Measurements from ENCODE around the gene TASP1. TPM values are rescaled to one million over a fixed set of nuclear protein-coding genes. Genes with fewer than 3 reads are reported as not detected.

Gene TASP1
- total and polyA plus RNA-seq, 10 of the 15 experiments (the other 5 are each of a cell fraction or from before 2014, with no cell fraction given): 7.4 to 17.8 (median 10.5) TPM

DNA sequence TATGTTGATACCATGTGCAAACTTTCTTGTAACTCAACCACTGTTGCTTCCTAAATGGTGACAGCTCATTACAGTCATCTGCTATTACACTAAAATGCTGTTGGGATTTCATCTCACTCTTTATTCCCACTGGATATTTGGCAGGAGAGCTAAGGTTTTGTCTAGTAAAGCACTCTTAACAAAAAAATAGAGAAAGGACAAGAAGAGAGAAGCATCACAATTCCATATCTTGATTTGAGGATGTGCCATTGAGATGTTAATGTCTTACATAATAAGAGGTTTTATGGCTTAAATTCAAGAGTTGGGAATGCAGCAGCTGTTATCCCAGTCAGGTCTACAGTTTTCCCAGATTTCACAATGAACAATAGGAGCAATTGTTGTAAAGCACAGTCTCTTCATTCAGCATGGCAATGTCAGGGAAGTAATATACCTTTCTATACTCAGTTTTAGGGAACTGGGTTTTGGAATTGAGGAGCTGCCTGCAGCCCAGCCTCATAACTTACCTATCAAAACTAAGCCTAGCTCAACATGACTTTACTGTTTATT lies 282.7 kb downstream of the TASP1 start:
- BruUV-seq (replicated peaks): no TSS peak
- SMC1A ChIA-PET (ENCODE audit: uncharacterized antibody, unreplicated experiment): interaction anchor here (0.7 to 1.8 kb wide), 10 partner anchors 14 to 190 kb away, joined by 3 to 7 read pairs (median 4); no protein-coding TSS in a partner anchor
- TF ChIP-seq CEBPB (IDR thresholded peaks at IDR 0.05; ENCODE audit: borderline replicate concordance in 1 of 2, low read depth in 2 of 2, low read length in 2 of 2) (no peak), IRF4 (IDR thresholded peaks at IDR 0.05; ENCODE audit: low read depth, low read length) (no peak), TCF7 (IDR thresholded peaks at IDR 0.05; ENCODE audit: borderline replicate concordance) (no peak), MYC (IDR thresholded peaks at IDR 0.05; ENCODE audit: insufficient read depth, insufficient read length, insufficient replicate concordance, low read length, severe bottlenecking) (no peak), MEF2A (IDR thresholded peaks at IDR 0.05; ENCODE audit: insufficient read depth, low read depth, low read length) (no peak), RB1 (IDR thresholded peaks at IDR 0.05; ENCODE audit: borderline replicate concordance) (no peak), CHD2 (IDR thresholded peaks at IDR 0.05; ENCODE audit: borderline replicate concordance, low read depth, low read length) (no peak), PAX5 (IDR thresholded peaks at IDR 0.05; ENCODE audit: borderline replicate concordance, low read depth, low read length) (no peak), CBX5 (IDR thresholded peaks at IDR 0.05; ENCODE audit: low read depth) (no peak), GABPA (IDR thresholded peaks at IDR 0.05; ENCODE audit: low read depth) (no peak), CREB1 (IDR thresholded peaks at IDR 0.05; ENCODE audit: low read depth) (no peak), POLR2AphosphoS2 (IDR thresholded peaks at IDR 0.05; ENCODE audit: low read depth, low read length) (no peak), CHD4 (IDR thresholded peaks at IDR 0.05) (no peak)
- TF ChIP-seq, protein P1, sequence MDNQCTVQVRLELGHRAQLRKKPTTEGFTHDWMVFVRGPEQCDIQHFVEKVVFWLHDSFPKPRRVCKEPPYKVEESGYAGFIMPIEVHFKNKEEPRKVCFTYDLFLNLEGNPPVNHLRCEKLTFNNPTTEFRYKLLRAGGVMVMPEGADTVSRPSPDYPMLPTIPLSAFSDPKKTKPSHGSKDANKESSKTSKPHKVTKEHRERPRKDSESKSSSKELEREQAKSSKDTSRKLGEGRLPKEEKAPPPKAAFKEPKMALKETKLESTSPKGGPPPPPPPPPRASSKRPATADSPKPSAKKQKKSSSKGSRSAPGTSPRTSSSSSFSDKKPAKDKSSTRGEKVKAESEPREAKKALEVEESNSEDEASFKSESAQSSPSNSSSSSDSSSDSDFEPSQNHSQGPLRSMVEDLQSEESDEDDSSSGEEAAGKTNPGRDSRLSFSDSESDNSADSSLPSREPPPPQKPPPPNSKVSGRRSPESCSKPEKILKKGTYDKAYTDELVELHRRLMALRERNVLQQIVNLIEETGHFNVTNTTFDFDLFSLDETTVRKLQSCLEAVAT (IDR thresholded peaks at IDR 0.05): no peak
- TF ChIP-seq, protein P2, sequence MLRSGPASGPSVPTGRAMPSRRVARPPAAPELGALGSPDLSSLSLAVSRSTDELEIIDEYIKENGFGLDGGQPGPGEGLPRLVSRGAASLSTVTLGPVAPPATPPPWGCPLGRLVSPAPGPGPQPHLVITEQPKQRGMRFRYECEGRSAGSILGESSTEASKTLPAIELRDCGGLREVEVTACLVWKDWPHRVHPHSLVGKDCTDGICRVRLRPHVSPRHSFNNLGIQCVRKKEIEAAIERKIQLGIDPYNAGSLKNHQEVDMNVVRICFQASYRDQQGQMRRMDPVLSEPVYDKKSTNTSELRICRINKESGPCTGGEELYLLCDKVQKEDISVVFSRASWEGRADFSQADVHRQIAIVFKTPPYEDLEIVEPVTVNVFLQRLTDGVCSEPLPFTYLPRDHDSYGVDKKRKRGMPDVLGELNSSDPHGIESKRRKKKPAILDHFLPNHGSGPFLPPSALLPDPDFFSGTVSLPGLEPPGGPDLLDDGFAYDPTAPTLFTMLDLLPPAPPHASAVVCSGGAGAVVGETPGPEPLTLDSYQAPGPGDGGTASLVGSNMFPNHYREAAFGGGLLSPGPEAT (IDR thresholded peaks at IDR 0.05; ENCODE audit: low read depth): no peak
- no peak overlapping the region for H3K9ac ChIP-seq (ENCODE audit: control insufficient read depth, insufficient read depth, low read length)
- no peaks in the 10 kb centered on the region for H3K9me3 ChIP-seq (replicated peaks; ENCODE audit: control insufficient read depth, insufficient read depth, low read length)
- POLR2A ChIA-PET: no interaction called here
- no peak overlapping the region for H3K4me3 ChIP-seq
- no peaks in the 10 kb centered on the region for H4K20me1 ChIP-seq (ENCODE audit: control insufficient read depth, insufficient read depth)
- CTCF ChIA-PET: interaction anchor here (1.2 to 2.6 kb wide), 4 partner anchors 9 to 32 kb away, joined by 3 to 9 read pairs (median 6); no protein-coding TSS in a partner anchor
- no peaks in the 10 kb centered on the region for H3K36me3 ChIP-seq (ENCODE audit: control insufficient read depth in 2 of 2, insufficient read depth in 2 of 2, low read length in 1 of 2)
- no peak overlapping the region for H3K27ac ChIP-seq (ENCODE audit: control insufficient read depth, insufficient read depth)
- ATAC-seq (no peak), DNase-seq (ENCODE audit: low read depth, low spot score) (no peak), FAIRE-seq (no peak)
- no peaks in the 10 kb centered on the region for H3K4me1 ChIP-seq (ENCODE audit: control insufficient read depth, insufficient read depth, low read length)
- H3K4me2 ChIP-seq (ENCODE audit: control insufficient read depth, insufficient read depth): no peak overlapping the region
- H3K79me2 ChIP-seq (ENCODE audit: control insufficient read depth, insufficient read depth, low read length): no peaks in the 10 kb centered on the region
- in situ Hi-C loops (cut with MboI): no loop called here
- no peak overlapping the region for H2AFZ ChIP-seq (ENCODE audit: control insufficient read depth, low read depth, low read length)
- no peaks in the 10 kb centered on the region for H3K27me3 ChIP-seq (replicated peaks in 1 of 2; ENCODE audit: control insufficient read depth in 2 of 2, insufficient read depth in 2 of 2, low read length in 1 of 2)
- RAD21 ChIA-PET (ENCODE audit: unreplicated experiment): interaction anchor here (1.0 to 1.8 kb wide), 5 partner anchors 15 to 190 kb away, joined by 4 to 12 read pairs (median 5); no protein-coding TSS in a partner anchor
- intact Hi-C loops (cut with micrococcal nuclease; ENCODE audit: unreplicated experiment): no loop called here

All from GM12878 (cell line).